NCI-H524 treated with DMSO at 0.1 percent for 48 hours (cell line): Measurements from ENCODE around the gene ZNF385B.
"Not testable (repeated sequence)": the region's sequence is repeated elsewhere in the genome, so short reads cannot be mapped to it uniquely, and the experiment has no call there.

Experiments
- DNase-seq: peaks from one replicate; lab custom pipeline; 2025; lab: John Stamatoyannopoulos, UW

ZNF385B gene

GRCh38 chr2:179629776-179630175 lies 231.6 kb downstream of the ZNF385B start:
- not testable (repeated sequence) for DNase-seq

DNA sequence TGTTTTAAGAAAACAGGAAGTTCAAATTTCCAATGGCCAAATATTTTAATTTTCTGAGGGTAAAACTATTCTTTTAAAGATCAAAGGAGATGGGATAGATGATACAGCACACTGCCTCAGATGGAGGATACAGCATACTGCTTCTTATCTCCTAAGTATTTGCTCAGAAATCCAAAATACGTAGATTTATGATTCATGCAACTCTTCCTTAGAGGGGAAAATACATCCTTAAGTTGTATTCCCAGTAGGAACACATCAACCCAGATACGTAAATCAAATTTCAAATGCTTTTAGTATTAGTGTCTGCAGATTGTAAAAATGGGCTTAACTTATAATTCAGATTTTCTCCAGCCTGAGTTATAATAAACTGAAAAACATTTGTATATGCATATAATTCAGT lies 235.2 kb downstream of the ZNF385B start:
- no peak for DNase-seq

DNA sequence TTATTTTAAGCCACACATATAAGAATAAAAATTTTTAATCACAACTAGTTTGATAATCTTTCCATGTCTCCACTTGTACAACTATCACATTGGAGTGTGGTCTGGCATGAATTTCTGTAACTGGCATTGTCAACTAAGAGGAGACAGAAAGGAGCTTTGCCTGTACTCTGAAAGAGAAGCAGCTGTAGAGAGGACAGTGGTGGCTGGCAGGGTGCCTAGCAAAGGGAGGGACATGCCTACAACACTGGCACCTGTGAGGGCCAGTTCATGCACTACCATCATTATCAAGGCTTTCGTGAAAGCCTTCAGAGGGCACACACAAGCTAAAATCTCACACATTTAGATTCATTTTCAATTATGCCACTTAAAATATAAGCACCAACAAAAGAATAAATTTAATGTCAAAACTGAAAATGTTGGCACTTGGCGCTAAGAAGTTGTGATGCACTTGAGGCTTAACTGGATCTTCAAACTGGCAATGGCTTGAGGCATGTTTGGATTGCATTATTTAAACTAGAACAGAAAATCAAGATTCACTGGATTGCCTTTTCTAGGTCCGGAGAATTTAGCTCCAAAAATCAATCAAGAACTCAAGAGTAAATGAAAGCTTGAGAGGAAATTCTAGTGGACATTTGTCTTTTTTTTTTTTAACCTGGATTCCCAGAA lies 238.6 kb downstream of the ZNF385B start:
- DNase-seq: no peak

GRCh38 chr2:179622112-179622511 lies 239.3 kb downstream of the ZNF385B start:
- DNase-seq: no peak

DNA sequence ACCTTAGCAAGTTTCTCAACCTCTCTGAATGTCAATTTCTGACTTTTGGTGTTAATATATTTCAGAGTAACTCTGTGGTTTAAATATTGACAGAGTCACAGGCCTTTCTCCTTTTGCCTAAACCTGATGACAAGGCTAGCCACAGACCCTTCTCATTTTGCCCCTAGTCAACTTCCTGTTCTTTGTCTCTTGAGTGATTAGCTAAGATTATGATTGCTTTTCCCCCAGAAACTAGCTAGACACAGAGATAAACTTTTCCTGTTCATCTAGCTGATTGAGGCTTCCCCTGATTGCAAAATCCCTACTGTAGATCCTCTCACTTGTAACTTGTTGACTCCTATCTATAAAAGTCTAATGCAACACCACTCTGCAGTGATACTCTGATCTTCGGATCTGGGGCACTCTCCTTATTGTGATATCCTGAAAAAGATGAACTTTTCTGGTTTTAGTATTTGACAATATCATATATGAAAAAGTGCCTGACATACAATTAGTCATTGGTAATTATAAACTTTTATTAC lies 241.4 kb downstream of the ZNF385B start:
- no peak for DNase-seq

GRCh38 chr2:179614121-179614520 lies 247.3 kb downstream of the ZNF385B start:
- DNase-seq: no peak

- DNase-seq: no peak
Observed at GRCh38 chr2:179613701-179614100, 247.7 kb downstream of the ZNF385B start.

- DNase-seq: no peak
Observed at GRCh38 chr2:179613299-179613651, 248.1 kb downstream of the ZNF385B start.

GRCh38 chr2:179612591-179613298 lies 248.7 kb downstream of the ZNF385B start:
- DNase-seq: no peak

- no peak for DNase-seq
Observed at GRCh38 chr2:179612108-179612507, 249.3 kb downstream of the ZNF385B start.

GRCh38 chr2:179606141-179606540 lies 255.3 kb downstream of the ZNF385B start:
- DNase-seq: no peak

GRCh38 chr2:179605341-179605740 lies 256.1 kb downstream of the ZNF385B start:
- DNase-seq: no peak

DNA sequence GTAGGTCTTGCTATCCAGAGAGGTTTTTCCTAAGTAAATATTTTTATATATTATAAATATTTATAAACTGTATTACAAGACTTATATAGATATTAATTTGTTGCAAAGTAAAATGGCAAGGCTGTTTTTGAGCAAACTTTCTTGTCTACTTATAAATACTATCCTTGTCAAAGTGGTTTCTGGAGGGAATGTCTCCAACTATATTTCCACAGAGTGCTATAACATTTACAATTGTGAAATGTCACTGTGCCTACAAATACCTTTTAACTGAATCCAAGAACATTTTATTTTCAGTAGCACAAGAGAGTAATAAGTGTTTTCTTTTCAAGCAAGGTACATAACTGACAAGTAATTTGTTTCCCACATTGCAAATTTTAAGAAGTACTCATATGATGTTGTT lies 256.8 kb downstream of the ZNF385B start:
- no peak for DNase-seq

DNA sequence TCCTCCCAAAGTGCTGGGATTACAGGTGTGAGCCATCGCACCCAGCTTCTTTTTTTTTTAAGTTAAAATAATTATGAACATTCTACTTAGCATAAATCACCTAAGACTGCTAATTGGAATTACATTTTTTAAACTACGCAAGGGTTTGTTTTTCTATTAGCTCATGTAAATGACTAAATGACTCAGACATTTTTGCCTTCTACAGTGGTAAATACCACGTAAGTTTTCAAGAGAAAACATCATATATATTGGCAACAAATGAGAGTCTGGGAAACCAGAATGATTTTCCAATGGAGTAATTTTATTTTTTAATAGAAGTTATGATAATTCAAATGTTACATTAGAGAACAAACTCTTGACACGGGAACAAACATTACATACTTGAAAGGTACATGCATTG lies 259.0 kb downstream of the ZNF385B start:
- DNase-seq: no peak

- no peak for DNase-seq
Observed at GRCh38 chr2:179596018-179596417, 265.4 kb downstream of the ZNF385B start.

DNA sequence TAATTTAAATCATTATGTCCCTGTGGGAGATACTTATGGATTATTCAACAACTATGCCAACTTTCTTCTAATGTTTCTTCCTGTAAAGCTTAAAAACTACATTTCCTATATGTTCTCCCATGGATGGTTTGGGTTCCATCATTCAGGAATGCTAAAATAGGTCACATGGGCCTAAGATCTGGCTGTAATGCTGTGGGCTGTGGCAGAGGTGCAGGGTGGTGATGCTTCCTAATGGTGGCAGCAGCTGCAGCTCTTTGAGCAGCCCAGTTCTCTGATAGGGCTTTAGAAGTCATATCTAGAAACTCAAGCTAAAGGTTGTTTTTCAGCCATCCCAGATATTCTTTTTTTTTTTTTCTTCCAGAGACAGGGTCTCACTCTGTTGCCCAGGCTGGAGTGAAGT lies 266.1 kb downstream of the ZNF385B start:
- no peak for DNase-seq

GRCh38 chr2:179594268-179595112 lies 266.9 kb downstream of the ZNF385B start:
- no peak for DNase-seq

DNA sequence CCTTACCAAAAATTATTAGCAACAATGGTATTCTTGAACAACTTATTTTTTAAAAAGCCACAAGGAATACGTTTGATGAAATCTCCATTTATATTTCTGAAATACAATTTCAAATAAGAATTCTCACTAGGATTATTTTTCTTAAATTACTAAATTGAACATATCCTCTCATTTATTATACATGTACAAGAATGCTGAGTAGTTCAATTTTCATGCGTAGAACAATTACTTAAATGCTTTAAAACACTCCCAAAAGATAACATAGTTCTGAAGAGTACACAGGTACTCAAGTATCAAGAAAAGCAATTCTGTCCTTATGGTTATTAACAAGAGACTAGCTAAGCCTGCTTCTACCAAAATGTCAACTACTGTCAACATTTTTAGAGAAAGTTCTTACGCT lies 268.1 kb downstream of the ZNF385B start:
- no peak for DNase-seq

GRCh38 chr2:179592167-179592936 lies 269.1 kb downstream of the ZNF385B start:
- no peak for DNase-seq

GRCh38 chr2:179591690-179592089 lies 269.7 kb downstream of the ZNF385B start:
- no peak for DNase-seq

DNA sequence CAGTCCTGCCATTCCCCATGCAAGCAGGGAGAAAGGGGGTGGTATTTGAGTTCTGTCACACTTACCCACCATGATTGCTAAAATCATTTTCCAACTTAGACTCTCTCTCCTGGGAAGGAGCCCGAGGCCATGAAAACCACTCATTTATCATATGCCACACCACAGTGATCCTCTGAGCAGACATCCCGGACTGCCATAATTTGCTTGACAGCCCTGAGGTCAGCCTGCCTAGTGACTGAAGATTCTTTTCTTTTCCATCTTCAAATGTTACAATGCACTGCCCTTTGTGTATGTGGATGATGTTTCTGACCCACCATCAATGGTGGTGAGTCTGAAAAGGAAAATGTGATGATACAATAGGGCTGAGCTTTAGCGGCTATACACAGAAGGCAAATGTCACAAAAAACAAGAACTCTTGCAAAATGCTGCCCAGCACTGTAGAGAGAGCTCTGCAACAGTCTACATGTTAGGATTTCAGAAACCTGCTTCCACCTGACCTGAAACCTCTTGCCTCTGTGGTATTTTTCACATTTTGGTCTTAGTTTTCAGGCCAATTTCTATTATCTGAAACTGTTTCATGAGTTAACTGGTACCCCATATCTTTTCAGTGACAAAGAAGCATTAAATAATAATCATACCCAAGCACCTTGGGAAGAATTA lies 272.8 kb downstream of the ZNF385B start:
- no peak for DNase-seq
